GM12865 (cell line): ENCODE results near the gene FBXO21.

Experiments
- DNase-seq: peaks from one replicate; pipeline ENCODE4 v3.0.0; 2010; ENCODE audit warnings: low read depth
- H3K4me3 ChIP-seq: 2 replicates; pipeline ENCODE4 v1.5.1; 2011; ENCODE audit warnings: mild to moderate bottlenecking, low read depth, low read length, control low read depth
- CTCF ChIP-seq: IDR thresholded peaks from 2 replicates; pipeline ENCODE4 v1.5.1; 2011; ENCODE audit warnings: low read length, control low read depth, low read depth, inconsistent platforms; ENCODE audit not compliant: insufficient read depth; ENCODE audit errors: missing control alignments

The FBXO21 gene

GRCh38 chr12:117148642-117149041, 41.6 kb downstream of the FBXO21 start:
- no peak for DNase-seq
- no peak for TF ChIP-seq CTCF
- no peak overlapping the region for H3K4me3 ChIP-seq

GRCh38 chr12:117147639-117148038, 42.6 kb downstream of the FBXO21 start:
- no peak overlapping the region for H3K4me3 ChIP-seq
- no peak for TF ChIP-seq CTCF
- DNase-seq = no peak

GRCh38 chr12:117145597-117146154, 44.6 kb downstream of the FBXO21 start:
- no peak for DNase-seq
- no peak for TF ChIP-seq CTCF
- no peak overlapping the region for H3K4me3 ChIP-seq

GRCh38 chr12:117144599-117144998, 45.7 kb downstream of the FBXO21 start:
- H3K4me3 ChIP-seq = no peak overlapping the region
- no peak for TF ChIP-seq CTCF
- no peak for DNase-seq

DNA sequence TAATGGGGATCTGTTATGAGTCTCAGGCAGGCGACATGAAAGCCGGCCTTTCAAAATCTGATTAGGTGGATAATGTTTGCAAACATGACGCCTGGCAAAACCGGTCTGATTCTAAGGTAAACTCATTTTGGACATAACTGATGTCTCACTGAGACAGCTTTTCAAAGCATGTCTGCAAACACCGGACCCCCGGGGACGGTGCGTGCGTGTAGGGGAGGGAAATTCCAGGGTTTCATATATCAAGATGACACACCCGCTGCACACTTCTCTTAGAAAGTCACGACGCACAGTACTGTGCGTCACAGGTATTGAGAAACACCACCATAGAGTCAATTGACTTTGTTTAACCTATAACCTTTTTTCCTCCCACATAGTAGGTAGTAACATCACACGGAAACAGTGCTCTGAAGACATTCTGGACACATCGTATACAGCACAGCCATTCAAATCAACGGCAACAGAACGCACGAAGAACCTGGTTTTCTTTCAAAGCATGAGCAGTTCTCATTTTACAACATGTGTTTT, 47.2 kb downstream of the FBXO21 start:
- no peak for TF ChIP-seq CTCF
- DNase-seq = peak; percentile 81
- H3K4me3 ChIP-seq = no peak overlapping the region

DNA sequence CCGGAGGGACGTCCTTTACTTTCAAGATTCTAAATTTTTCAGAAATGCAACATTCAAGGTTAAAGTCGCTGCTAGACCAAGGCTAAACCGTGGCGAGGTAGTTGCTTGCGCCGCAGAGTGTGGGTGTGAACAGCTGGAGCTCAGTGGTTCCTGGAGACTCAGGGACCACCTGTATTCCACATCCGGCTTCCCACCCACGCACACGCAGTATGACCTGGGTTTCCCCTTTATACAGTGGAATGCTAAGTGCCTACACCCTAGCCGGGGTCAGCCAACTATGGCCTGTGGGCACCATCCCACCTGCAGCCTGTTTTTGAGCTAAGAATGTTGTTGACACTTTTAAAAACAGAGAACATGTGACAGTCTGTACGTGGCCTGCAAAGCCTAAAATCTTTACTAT, 48.2 kb downstream of the FBXO21 start:
- no peak for TF ChIP-seq CTCF
- peak; percentile 73 for DNase-seq
- no peak overlapping the region for H3K4me3 ChIP-seq

DNA sequence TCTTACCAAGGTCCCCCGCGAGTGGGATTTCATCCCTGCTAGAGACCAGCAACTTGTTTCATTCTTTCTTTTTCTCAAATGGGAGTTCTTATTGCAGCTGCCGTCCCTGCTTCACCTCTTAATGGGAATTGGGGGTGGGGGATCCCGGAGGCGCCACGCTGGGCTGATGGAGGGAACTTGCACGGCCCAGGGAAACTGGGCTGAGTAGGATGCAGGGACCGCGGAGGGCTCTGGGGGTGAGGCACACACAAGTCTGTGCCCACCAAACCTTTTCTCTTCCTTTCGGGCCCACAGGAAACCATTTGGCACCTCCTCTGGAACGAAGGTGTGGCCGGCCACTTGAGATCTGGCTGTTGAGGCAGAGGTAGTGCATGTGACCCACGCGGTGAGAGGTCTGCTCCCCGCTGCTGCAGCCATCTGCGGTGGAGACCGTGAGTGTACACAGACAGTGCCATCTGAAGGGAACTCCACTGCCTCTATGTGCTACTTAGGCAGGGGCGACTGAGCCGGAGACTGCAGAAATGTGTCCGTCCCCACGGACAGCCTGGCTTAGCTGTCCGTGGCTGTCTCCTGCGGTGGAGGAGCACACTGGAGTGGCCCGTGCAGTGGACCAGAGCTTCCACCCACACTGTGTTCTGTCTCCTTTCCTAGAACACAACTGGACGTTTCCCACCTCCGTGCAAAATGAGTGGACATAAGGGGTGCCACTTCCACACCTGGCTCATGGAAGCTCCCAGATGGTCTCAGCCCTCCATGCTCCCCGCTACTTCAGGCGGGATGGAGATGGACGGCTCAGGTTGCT, 49.0 kb downstream of the FBXO21 start:
- TF ChIP-seq CTCF = no peak
- DNase-seq = no peak
- H3K4me3 ChIP-seq = no peak overlapping the region
